TTC549 (cell line): ENCODE data around the gene PARD3.

Experiments
- FAIRE-seq: peaks from 2 replicates; lab custom pipeline; 2012; peaks lifted over from hg19 to GRCh38; lab: Jason Lieb, UNC

Gene PARD3

DNA sequence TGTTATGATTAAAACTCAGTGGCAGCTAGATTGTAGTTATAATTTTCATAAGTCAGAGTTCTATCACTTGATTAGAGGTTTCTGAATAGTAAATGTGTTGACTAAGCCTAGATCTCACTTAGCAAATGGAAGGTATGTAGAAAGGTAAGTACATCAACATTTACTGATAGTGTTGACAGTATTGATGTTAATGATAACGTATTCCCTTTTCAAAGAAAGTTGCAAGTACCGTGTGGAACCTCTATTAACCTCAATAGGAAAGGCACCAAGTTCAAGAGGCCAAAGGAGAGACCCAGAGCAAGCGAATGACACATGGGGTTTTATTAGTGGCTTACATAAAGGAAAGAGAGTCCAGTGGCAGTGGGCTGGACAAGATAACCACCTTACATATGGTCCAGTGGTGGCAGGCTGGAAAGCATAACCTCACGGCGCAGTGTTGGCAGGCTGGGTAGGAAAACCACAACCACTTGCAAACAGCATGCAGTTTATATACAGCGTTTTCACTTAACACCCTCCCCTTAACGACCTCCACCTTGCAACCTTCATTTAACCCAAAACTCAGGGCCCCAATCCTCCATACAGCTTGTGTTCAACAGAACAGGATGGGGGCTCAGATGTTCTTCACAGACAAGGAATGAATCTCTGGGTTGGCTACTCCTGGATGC, 611.0 kb downstream of the PARD3 start:
- no peak for FAIRE-seq

DNA sequence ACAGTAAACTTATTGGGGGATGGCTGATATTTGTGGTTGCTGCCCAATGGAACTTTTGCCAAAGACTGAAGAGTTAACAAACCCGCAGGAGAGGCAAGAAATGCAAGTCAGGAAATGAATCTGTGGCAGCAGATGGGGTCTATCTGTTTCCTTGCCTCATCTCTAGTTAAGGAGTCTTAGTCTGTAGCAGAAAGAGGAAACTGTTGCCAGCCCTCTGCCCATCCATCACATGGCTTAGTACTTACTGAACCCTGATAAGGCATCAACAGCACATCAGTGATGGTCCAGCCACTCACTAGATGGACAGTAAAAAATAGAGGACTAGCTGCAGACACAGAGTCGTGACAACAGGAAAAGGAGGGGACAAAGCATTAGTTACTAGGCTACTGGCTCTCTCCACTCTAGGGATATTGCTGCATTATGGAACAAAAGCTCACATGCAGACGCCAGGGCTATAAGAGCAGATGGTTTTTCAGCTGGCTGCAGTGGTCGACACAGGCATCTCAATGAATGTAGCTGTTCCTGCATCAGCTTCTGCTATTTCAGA, 614.7 kb downstream of the PARD3 start:
- FAIRE-seq = no peak

DNA sequence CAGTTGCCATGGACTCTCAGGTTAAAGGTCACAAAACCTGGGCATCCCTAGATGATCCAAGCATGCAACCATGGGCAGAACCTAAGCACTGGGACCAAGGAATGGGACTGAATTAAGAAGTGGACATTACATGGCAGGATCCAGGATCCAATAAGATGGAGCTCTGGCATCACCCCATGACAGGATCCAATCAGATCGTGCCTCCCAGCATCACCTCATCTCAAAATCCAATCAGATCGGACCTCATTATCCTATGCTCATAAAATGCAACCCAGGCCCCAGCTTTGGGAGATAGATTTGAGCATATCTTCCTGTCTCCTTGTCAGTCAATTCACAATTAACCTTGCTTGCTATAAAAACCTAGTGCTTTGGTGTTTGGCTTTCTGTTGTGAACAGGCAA, 616.1 kb downstream of the PARD3 start:
- FAIRE-seq = no peak

DNA sequence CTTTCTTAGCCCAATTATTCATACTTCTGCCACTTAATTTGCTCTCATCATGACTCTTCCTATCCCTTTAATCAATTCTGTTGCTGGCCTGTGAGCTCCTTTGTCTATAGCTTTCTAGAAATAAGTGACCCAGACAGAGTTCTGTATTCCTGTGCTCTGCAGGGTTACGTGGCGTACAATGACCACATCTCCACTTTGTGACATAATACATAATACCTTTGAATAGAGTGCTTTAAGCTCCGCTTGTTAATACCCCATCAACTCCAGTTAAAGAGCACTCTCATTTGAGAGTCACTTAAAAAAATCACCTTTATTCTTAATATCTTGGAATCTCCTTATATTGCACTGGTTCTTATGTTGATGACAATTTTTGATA, 619.0 kb downstream of the PARD3 start:
- no peak for FAIRE-seq

DNA sequence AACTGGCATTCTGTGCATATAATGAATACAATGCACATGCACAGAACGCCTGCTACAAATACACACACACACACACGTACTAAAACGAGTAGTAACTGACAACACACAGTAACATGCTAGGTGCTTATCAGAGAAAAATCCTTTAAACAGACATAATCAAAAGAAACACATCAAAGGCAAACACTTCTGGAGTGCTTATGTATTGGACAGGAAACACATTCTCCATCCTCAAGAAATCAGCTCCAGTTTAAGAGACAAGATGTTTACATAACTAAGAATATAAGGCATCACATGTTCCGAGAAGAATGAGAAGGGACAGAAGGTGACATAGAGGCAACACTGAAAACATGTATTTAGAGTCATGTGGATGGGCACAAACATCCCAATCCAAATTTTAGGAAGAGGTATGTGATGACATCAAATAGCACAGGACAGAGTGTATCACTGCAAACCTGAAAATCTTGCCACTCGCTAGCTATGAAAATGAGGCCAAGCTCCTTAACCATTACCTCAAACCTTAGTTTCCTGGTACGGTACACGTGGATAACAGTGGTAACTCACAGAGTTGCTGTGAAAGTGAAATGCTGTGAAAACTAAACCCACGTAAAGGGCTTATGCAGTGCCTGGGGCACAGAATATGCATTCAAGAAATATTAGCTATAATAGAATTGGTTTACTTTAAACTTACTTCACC, 619.6 kb downstream of the PARD3 start:
- FAIRE-seq = no peak

DNA sequence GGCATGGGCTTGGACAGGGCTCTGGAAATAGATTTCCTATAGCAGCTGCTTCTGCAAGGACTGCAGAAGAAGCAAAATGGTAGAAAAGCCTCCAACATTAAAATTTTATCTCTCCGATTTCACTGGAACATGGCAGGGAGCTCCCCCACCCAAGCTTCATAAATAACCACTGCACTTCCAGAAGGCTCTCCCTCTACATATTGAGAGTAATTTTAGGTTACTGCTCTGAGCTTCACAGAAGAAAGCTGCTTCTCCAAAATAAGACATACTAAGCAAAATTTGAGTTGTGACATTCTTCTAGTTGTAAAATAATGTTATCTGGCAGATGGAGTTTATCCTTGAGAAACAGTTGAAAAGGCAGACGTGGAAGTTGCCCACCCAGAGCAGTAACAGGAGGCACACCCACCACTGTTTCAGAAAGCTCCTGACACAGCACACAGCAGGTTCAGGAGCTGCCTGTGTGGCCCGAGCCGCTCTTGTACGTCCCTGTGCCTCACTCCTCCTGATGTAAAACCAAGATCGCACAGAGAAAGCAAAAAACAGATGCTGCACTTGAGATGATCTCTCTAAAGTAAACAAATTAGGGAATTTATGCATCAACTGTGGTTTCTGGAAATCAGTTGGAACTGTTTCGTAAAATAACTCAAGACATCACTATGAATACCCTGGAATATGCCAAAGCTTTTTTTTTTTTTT, 621.0 kb downstream of the PARD3 start:
- FAIRE-seq = no peak

DNA sequence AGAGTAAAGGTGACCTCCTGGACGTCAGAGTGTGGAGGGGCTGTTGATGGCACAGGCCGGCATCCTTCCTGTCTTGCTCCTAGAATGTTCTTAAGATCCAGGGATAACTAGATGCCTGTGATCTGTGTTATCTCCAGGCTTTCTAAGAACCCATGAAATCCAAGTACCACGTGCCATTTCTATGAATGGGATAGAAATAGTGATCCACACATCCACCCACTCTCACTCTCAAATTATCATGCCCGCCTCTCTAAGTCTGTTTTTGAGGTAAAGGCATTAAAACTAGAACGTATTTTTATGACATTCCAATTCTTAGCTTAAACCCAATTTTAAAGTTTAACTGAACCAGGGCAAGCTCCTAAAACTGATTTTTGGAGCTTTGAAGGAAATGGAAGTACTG, 622.5 kb downstream of the PARD3 start:
- no peak for FAIRE-seq

DNA sequence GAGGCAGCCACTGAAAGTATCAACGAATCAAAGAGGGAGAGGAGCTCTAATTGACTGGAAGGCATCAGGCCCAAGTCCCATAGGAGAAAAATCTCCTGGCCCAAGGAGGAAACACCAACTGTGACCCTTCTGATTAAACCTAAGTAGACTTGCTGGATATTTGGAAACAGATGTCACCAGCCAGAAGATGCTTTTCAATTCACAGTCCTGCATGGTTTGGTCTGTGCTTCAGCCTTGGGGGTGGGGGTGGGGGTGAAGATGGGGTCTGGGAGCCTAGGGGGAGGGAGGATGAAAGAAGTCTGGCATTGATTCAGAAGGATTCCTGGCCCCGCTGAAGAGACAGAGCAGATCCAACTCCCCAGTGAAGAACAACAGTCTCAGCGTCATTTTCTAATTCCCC, 623.7 kb downstream of the PARD3 start:
- no peak for FAIRE-seq

DNA sequence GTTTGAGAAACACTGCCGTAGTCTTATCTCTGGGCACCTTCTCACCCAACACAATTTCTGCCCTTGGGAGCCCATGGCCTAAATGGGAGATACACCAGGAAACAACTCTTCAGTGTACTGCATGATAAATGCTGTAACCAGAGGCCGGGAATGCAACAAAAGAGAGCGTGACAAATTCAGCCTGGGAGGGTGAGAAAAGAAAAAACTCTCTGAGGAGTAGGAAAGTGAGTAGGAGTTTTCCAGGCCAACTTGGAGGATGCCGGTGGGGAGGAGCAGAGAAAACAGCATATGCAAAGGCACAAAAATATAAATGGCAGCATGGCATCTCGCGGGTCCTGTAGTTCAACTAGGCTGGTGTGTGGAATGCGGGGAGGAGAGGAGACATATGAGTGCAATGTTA, 624.5 kb downstream of the PARD3 start:
- FAIRE-seq = no peak

DNA sequence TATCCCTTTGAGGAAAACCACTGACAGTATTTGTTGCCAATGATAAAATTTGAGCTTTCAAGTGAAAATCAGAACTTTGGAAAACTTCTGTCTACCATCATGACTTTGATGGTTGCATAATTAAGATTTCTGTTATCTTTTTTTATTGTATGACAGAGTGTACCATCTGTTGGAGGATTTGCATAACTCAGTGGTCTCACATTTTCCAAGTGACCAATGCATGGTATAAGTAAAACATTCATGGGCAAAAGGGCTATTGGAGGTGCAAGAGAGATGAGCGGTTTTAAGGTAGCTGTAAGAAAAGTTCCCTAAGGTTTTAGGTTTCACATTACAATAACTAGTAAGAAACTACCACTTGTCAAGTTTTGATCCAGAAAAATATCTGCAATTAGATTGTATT, 625.3 kb downstream of the PARD3 start:
- no peak for FAIRE-seq

DNA sequence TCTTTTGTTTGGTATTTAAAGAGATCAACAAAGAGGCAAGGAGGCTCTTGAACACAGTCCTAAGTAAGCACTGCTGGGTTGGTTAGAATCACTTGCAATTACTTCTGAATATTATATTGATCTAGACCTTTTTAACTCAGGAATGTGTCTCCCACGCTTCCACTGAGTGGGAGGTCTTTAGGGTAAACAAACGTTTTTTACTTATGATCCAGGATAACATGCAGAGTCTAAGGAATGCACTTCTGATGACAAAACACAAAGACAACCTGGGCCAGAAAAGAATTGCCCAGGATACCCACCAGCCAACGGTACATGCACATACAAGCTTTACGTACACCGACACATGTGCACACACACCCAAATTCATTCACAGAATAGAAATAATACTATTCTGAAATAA, 626.9 kb downstream of the PARD3 start:
- no peak for FAIRE-seq

DNA sequence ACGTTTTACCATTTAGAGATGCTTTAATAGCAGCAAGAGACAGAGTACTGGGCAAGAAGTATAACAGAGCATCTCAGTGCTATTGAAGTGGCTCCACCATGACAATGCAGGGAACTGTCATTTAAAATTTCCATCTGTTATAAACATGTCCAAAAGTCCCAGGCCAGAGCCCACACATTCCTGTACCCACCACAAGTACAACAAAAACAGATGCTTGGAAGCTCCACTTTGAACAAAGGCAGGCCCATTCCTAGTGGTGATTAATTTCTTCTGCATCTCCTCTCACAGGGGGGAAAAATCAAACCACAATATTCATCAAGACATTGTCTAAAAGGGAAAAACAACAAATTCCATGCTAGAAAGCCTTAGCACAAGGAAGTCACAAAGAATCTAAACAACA, 627.9 kb downstream of the PARD3 start:
- no peak for FAIRE-seq

DNA sequence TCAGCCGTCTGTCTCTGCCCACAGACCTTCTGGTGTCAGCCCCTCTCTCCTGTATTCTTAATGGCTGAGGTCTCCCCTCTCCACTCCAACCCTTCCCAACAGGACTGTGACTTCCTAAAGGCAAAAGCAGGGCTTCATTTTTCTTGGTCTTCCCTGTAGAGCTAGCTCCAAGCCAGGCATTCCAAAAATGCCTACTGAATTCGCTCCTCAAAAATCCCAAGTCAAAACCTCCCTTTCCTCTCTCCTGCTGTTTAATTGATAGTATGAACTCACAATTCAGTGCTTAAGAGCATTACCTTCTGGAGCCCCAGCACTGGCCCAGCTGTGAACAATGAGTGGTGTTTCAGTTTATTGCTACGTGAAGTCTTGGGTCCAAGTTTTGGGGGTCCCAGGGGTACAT, 628.4 kb downstream of the PARD3 start:
- no peak for FAIRE-seq

DNA sequence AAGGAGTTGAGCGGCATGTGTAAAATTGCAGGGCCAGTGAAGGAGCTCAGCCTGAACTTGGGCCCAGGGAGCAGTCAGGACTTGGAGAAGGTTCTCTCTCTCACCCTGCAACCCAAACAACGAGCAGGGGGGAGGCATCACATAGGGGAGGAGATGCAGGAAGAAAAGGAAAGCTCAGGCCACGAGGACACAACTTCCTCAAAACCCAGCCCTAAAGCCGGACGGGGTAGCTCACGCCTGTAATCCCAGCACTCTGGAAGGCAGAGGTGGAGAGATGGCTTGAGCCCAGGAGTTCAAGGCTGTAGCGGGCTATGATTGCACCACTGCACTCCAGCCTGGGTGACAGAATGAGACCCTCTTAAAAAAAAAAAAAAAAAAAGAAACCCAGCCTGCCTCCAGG, 629.1 kb downstream of the PARD3 start:
- no peak for FAIRE-seq

DNA sequence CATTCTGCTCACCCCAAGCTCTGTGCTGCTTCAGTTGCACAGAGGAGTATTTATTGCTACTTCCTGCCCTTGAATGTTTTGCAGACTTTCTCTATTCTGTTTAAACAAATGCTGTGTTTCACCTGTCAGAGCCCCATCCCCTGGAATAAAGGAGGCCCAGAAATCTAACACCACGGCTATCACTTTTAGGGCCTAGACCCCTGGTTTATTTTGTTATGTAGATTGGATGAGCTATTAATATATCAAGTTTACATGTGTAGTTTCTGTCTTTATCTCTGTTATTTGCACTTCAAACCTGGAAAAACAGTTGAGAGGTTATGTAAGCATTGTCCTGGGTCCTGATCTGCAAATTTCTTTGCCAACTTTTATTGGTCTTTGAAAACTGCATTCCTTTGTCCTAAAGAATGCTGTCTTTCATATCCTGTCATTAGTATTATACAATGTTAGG, 630.1 kb downstream of the PARD3 start:
- no peak for FAIRE-seq

DNA sequence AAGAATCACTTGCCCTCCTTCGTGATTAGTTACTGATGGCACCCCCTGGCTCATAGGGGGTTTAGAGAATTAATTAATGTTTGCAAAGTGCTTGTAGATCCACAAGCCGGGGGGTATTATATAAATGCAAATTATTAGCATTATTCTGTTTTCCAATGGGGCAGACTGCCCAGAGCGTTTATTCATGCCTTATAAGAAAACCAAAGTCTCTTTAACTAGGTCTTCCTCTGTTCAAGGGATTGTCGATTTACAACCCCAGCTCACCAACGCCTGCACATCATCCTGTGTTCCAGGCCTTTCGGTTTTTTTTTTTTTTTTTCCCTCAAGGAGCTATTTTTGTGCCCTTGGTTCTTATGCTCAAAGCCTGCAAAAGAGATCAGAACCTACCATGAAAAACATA, 630.7 kb downstream of the PARD3 start:
- FAIRE-seq = no peak

DNA sequence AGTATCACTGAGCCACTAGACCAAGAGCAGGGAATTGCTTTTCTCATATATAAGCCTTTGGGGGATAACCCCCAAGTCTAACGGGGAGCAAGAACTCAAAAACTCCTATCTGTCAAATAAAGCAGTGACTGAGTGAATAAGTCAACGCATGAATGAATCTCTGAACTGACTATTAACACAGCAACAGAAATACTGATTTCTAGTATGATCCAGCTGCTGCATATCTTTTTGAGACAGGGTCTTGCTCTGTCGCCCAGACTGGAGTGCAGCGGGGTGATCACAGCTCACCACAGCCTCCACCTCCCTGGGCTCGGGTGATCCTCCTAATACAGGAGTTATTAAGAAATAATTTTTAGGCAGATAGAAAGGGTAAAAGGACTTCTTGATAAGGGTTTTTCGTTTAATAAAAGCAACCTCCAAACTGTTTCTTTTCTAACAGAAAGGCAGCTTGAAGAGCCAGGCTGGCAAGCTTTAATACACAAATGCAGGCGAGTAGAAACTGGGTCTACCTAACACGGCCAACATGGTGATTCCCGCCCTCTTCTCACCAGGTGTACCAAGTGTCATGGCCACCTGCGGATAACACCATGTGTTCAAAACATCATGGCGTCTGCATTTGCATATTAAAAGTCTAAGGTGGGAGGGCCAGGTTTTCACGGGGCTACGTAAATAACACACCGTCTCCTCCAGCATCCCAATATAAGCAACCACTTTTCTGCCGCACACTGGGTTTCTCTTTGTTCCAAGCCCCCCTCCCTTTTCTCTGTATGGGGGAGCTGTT, 631.9 kb downstream of the PARD3 start:
- FAIRE-seq = no peak

DNA sequence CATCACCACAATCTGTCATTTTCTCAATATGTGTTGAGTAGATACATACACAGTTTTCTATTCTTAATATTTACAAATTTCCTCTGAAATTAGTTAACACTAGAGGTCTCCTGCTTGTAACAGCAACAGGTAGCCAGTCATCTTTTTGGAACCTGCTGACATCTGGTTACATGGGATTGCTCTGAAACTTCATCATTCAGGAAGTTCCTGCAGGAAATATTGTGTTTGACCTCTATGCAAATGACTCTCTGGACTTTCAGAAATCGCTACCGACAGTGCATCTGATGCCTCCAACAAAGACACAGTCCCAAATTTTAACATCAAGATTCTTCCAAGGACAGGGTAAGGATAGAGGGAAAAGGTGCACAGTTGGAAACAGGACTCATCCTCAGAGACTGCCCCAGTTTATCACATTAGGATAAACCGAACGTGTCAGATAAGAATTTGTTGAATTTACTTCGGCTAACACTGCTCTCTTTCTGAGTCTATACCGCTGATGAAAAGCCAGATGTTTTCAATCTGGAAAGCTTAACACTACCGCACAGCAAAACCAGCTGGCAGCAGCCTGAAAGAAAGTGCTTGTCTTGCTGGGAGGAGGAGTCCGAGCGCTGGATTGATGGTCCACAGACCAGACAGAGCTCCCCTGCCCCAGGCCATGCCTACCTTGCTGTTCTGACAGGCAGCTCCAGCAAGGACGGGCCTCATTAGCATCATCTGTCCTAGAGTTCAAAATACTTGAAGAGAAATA, 633.4 kb downstream of the PARD3 start:
- no peak for FAIRE-seq

DNA sequence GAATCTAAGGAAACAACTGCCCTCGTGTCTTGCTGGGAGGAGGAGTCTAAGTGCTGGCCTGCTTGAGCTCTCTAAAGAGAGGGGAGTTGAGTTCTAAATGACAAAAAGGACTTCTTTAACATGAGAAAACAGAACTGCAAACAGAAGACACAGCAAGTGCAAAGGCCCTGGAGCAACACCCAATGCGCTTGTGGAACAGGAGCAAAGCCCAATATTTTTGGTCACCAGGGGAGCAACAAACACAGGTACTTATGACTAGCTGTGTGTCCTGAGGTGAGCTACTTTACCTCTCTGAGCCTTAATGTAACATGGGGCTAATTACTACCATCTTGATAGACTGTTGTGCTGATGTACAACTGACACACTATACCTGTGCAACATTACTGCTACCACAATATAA, 634.3 kb downstream of the PARD3 start:
- no peak for FAIRE-seq

DNA sequence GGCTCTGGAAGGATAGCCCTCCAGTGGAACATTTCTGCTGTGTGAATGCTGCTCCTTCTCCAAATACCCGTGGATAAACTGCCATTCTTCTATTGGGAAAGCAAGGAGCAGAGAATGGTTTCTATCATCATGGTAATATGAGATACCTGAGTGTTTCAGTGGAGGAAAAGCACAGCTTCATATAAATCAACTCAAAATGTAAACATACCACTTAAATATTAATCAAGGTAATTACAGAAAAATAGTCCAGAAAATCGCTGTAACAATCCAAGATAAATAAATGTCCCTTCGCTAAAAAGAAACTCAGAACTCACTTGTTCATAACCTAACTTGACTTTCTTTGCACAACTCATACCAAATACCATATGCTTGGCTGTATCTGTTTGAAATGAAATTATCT, 635.8 kb downstream of the PARD3 start:
- FAIRE-seq = no peak

DNA sequence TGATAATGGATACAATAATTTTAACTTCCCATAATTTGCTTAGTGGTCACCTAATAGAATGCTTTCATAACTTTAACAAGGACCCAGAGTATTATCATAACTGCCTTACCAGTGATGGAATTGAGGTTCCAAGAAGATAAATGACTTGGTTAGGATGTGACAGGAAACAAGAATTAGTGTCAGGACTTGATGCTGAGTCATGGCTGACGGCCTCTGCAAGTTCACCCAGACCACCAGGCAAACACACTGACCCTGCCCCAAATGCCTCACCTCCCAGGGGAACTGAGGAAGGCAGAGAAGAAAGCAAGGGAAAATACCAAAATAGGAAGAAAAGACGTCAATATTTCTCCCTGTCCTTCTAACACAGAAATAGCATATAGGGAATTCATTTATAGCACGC, 636.3 kb downstream of the PARD3 start:
- no peak for FAIRE-seq

DNA sequence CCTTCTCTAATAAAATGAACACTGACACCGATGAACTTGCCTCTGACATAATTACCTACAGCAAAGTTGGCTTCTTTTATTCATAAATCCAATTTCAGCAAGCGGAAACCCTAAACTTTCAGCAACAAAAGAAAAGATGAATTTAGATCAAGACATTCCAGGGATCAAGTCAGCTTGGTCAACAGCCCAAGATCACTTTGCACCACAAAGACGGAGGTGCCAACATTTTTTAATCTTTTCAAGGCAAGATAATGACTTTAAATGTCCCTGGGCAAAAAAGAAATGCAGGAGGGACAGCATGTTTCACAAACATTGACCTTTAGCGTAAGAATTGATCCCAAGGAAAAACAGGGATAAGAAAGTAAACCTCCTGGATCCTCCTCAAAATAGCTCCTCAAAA, 636.9 kb downstream of the PARD3 start:
- FAIRE-seq = no peak
